ENCODE data around the gene ANGPTL5.

ANGPTL5 gene

GRCh38 chr11:101840704-101841103 is 75.6 kb downstream of the ANGPTL5 start:
- Histone ChIP-seq H3K27ac (ENCODE audit: low read depth, low read length, poor library complexity, severe bottlenecking) (no peak overlapping the region), H4K20me1 (ENCODE audit: insufficient read depth, low read length) (no peaks in the 10 kb centered on the region), H3K9me2 (ENCODE audit: low read depth, low read length) (no peaks in the 10 kb centered on the region), H3K79me2 (ENCODE audit: insufficient read depth, low read length) (no peaks in the 10 kb centered on the region), H3K9ac (ENCODE audit: low read length) (no peak overlapping the region), H3K27me3 (ENCODE audit: insufficient read depth, low read length) (no peaks in the 10 kb centered on the region), H3F3A (ENCODE audit: insufficient read depth, low read length) (no peaks in the 10 kb centered on the region), H3K4me1 (ENCODE audit: insufficient read depth, low read length, severe bottlenecking) (no peaks in the 10 kb centered on the region), H2AFZ (ENCODE audit: low read length) (no peak overlapping the region), H3K4me3 (ENCODE audit: low read depth, low read length, poor library complexity, severe bottlenecking) (no peak overlapping the region), H3K4me2 (ENCODE audit: low read length) (no peak overlapping the region), H3K36me3 (ENCODE audit: insufficient read depth, low read length) (no peaks in the 10 kb centered on the region), H3K9me3 (ENCODE audit: low read length) (no peaks in the 10 kb centered on the region)
- no peak for TF ChIP-seq CTCF (IDR thresholded peaks at IDR 0.05; ENCODE audit: low read length)
- no peak for TF ChIP-seq EZH2 (IDR thresholded peaks at IDR 0.05; ENCODE audit: borderline replicate concordance, low read length)
